ENCODE results near the gene SLC22A6.
A peak's percentile ranks its signal among the peaks of the same experiment; 100 is the strongest.

The SLC22A6 gene

GRCh38 chr11:62926680-62927455 lies 57.9 kb downstream of the SLC22A6 start:
- CTCF ChIA-PET, result interaction anchor here (1.1 to 1.3 kb wide), 4 partner anchors 8 to 49 kb away, joined by 3 to 6 read pairs (median 4); no protein-coding TSS in a partner anchor
- Histone ChIP-seq H3K36me3 (ENCODE audit: control insufficient read depth in 4 of 4, insufficient read depth in 4 of 4, low read length in 3 of 4) (no peaks in the 10 kb centered on the region), H3K27ac (ENCODE audit: insufficient read depth in 1 of 2, low read depth in 1 of 2, low read length in 2 of 2, poor library complexity in 1 of 2, severe bottlenecking in 2 of 2) (no peak overlapping the region), H3K27me3 (replicated peaks in 2 of 5; ENCODE audit: control insufficient read depth in 4 of 5, insufficient read depth in 5 of 5, low read length in 4 of 5) (peaks cover 10 to 89% (median 41%) of the 10 kb centered on the region in 5 experiments), H3K4me3 (ENCODE audit: control insufficient read depth in 1 of 7, extremely low read depth in 1 of 7, insufficient read depth in 4 of 7, low read depth in 2 of 7, low read length in 6 of 7) (peak overlapping the region in 4 of 7 experiments; percentile 29 to 61 (median 56)), H3K4me1 (ENCODE audit: control extremely low read depth in 1 of 4, control insufficient read depth in 4 of 4, insufficient read depth in 4 of 4, low read length in 3 of 4) (peaks cover 0 to 25% (median 20%) of the 10 kb centered on the region in 4 experiments), H3K9me3 (ENCODE audit: control extremely low read depth in 1 of 5, control insufficient read depth in 4 of 5, insufficient read depth in 2 of 5, low read depth in 1 of 5, low read length in 4 of 5) (peaks cover 0 to 2% (median 0%) of the 10 kb centered on the region in 5 experiments)
- POLR2A ChIA-PET, result no interaction called here
- peak in 1 of 3 donors; percentile 19 for DNase-seq
- WGBS (ENCODE audit: insufficient coverage), result 9% methylated on average over 44 of the region's 53 CpGs

Data from common myeloid progenitor, CD34-positive (primary cell).